Effector memory CD4-positive, alpha-beta T cell (primary cell): Measurements from ENCODE around the gene CPB2.

Experiments
- DNase-seq, 3 donors: peaks; one replicate each; pipeline ENCODE4 v3.0.0-alpha.2; 2020
- H3K27ac ChIP-seq: 2 replicates; pipeline ENCODE4 v1.7.0; 2013; ENCODE audit warnings: mild to moderate bottlenecking, low read length, moderate library complexity; ENCODE audit not compliant: insufficient read depth, poor library complexity, severe bottlenecking
- H3K27me3 ChIP-seq: replicated peaks from 2 replicates; pipeline ENCODE4 v1.7.0; 2013; ENCODE audit warnings: mild to moderate bottlenecking, low read length; ENCODE audit not compliant: insufficient read depth, control insufficient read depth, poor library complexity, severe bottlenecking
- H3K36me3 ChIP-seq: 2 replicates; pipeline ENCODE4 v1.7.0; 2013; ENCODE audit warnings: mild to moderate bottlenecking, low read length, moderate library complexity; ENCODE audit not compliant: control insufficient read depth, insufficient read depth
- H3K4me1 ChIP-seq: 2 replicates; pipeline ENCODE4 v1.7.0; 2013; ENCODE audit warnings: low read length, mild to moderate bottlenecking; ENCODE audit not compliant: control insufficient read depth, insufficient read depth, poor library complexity, severe bottlenecking
- H3K4me3 ChIP-seq: 2 replicates; pipeline ENCODE4 v1.7.0; 2013; ENCODE audit warnings: low read length, low read depth, mild to moderate bottlenecking; ENCODE audit not compliant: insufficient read depth, poor library complexity, severe bottlenecking
- H3K9me3 ChIP-seq: 2 replicates; pipeline ENCODE4 v1.7.0; 2013; ENCODE audit warnings: mild to moderate bottlenecking, low read length, moderate library complexity; ENCODE audit not compliant: control insufficient read depth

CPB2 gene

DNA sequence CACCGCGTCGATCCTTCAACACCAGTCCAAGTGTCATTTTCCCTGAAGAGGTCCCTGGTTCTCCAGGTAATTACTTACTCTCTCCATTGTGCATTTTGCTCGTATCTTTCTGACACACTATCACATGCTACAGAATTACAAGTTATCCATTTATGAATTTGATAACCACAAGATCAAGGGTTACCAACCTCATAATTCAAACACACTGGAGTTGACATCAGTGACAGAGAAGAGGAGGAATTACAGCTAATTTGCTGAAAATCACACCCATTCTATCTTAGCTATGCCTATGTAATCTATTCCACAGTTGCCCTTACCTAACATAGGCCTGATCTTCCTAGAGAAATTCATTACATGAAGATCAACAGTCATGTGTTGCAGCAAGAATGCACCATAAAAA is 66.5 kb downstream of the CPB2 start:
- no peak overlapping the region for H3K27ac ChIP-seq
- no peaks in the 10 kb centered on the region for H3K4me1 ChIP-seq
- H3K27me3 ChIP-seq: no peaks in the 10 kb centered on the region
- no peak overlapping the region for H3K4me3 ChIP-seq
- no peak for DNase-seq
- H3K36me3 ChIP-seq: peaks cover 30% of the 10 kb centered on the region
- H3K9me3 ChIP-seq: no peaks in the 10 kb centered on the region

DNA sequence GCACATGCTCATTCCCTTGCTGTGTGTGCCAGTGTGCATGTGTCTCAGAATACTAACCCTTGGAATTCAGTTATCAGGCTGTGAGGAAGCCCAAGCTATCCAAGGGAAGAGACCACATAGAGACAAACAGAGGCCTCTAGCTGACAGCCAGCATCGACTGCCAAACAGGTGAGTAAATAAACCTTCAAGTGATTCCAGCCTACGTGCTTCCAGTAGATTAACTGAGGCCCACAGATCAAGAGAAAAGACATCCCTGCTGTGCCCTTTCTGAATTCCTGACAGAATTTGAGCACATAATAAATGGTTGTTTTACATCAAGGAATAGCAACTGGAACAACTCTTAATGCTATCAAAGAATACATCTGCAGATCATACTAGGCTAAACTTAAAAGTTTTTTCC is 69.8 kb downstream of the CPB2 start:
- Histone ChIP-seq H3K4me1 (no peaks in the 10 kb centered on the region), H3K27ac (no peak overlapping the region), H3K4me3 (no peak overlapping the region), H3K9me3 (no peaks in the 10 kb centered on the region), H3K27me3 (no peaks in the 10 kb centered on the region), H3K36me3 (peaks cover 17% of the 10 kb centered on the region)
- DNase-seq: no peak

GRCh38 chr13:46032341-46032740 is 72.5 kb downstream of the CPB2 start:
- no peaks in the 10 kb centered on the region for H3K27me3 ChIP-seq
- no peak for DNase-seq
- H3K4me1 ChIP-seq: no peaks in the 10 kb centered on the region
- H3K27ac ChIP-seq: no peak overlapping the region
- no peaks in the 10 kb centered on the region for H3K9me3 ChIP-seq
- H3K36me3 ChIP-seq: peaks cover 7% of the 10 kb centered on the region
- H3K4me3 ChIP-seq: no peak overlapping the region

- no peaks in the 10 kb centered on the region for H3K9me3 ChIP-seq
- no peaks in the 10 kb centered on the region for H3K4me1 ChIP-seq
- no peak overlapping the region for H3K27ac ChIP-seq
- H3K27me3 ChIP-seq: no peaks in the 10 kb centered on the region
- H3K36me3 ChIP-seq: peaks cover 3% of the 10 kb centered on the region
- no peak for DNase-seq
- H3K4me3 ChIP-seq: no peak overlapping the region
Measured at GRCh38 chr13:46031581-46032263, 73.1 kb downstream of the CPB2 start.

DNA sequence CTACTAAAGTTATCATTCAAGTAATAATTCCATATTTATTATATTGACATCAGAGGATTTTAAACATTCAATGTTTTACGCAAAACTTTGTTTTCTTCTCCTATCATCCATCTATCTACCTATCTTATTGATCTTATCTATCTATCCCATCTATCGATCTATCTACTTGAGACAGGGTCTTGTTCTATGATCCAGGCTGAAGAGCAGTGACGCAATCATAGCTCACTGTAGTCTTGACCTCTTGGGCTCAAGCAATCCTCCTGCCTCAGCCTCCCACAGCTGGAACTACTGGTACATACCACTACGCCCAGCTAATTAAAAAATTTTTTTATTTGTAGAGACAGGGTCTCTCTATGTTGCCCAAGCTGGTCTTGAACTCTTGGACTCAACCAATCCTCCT is 79.7 kb downstream of the CPB2 start:
- no peaks in the 10 kb centered on the region for H3K4me1 ChIP-seq
- H3K4me3 ChIP-seq: no peak overlapping the region
- no peaks in the 10 kb centered on the region for H3K9me3 ChIP-seq
- no peak for DNase-seq
- H3K36me3 ChIP-seq: peaks cover 1% of the 10 kb centered on the region
- H3K27me3 ChIP-seq: no peaks in the 10 kb centered on the region
- H3K27ac ChIP-seq: no peak overlapping the region

- DNase-seq: no peak
- Histone ChIP-seq H3K27me3 (no peaks in the 10 kb centered on the region), H3K9me3 (no peaks in the 10 kb centered on the region), H3K4me1 (no peaks in the 10 kb centered on the region), H3K4me3 (no peak overlapping the region), H3K36me3 (peaks cover 11% of the 10 kb centered on the region), H3K27ac (no peak overlapping the region)
Measured at GRCh38 chr13:46022481-46022880, 82.4 kb downstream of the CPB2 start.

GRCh38 chr13:46016216-46016615 is 88.6 kb downstream of the CPB2 start:
- Histone ChIP-seq H3K27ac (no peak overlapping the region), H3K27me3 (no peaks in the 10 kb centered on the region), H3K36me3 (peaks cover 37% of the 10 kb centered on the region), H3K4me3 (no peak overlapping the region), H3K4me1 (no peaks in the 10 kb centered on the region), H3K9me3 (no peaks in the 10 kb centered on the region)
- no peak for DNase-seq

- DNase-seq: no peak
- no peaks in the 10 kb centered on the region for H3K27me3 ChIP-seq
Measured at GRCh38 chr13:46015366-46015765, 89.5 kb downstream of the CPB2 start.

GRCh38 chr13:46012404-46012803 is 92.4 kb downstream of the CPB2 start:
- H3K36me3 ChIP-seq: peaks cover 49% of the 10 kb centered on the region
- H3K9me3 ChIP-seq: no peaks in the 10 kb centered on the region
- no peak for DNase-seq
- no peaks in the 10 kb centered on the region for H3K27me3 ChIP-seq
- H3K4me1 ChIP-seq: no peaks in the 10 kb centered on the region
- H3K27ac ChIP-seq: no peak overlapping the region
- H3K4me3 ChIP-seq: no peak overlapping the region

More at GRCh38 chr13:46015366-46015765, 89.5 kb downstream of the CPB2 start:
- Histone ChIP-seq H3K9me3 (no peaks in the 10 kb centered on the region), H3K4me3 (no peak overlapping the region), H3K4me1 (no peaks in the 10 kb centered on the region), H3K36me3 (peaks cover 43% of the 10 kb centered on the region), H3K27ac (no peak overlapping the region)

- Histone ChIP-seq H3K36me3 (peaks cover 40% of the 10 kb centered on the region), H3K4me3 (no peak overlapping the region), H3K4me1 (no peaks in the 10 kb centered on the region), H3K27me3 (no peaks in the 10 kb centered on the region), H3K27ac (no peak overlapping the region), H3K9me3 (no peaks in the 10 kb centered on the region)
- no peak for DNase-seq
Measured at GRCh38 chr13:46010148-46010547, 94.7 kb downstream of the CPB2 start.
